Osteocyte (in vitro differentiated cells): ENCODE measurements around the gene RNF212B. TPM values are rescaled to one million over a fixed set of nuclear protein-coding genes. Genes with fewer than 3 reads are reported as not detected.

ENCODE experiments used
- DNase-seq: peaks from one replicate; pipeline ENCODE4 v3.0.0; 2021; ENCODE audit warnings: mixed read lengths; ENCODE audit not compliant: unreplicated experiment; ENCODE audit errors: extremely low spot score
- H3K27ac Mint-ChIP-seq: one replicate; pipeline ENCODE4 v1.8.0; 2021; ENCODE audit warnings: mild to moderate bottlenecking, mixed read lengths; ENCODE audit not compliant: unreplicated experiment
- H3K27me3 Mint-ChIP-seq: one replicate; pipeline ENCODE4 v1.8.0; 2021; ENCODE audit warnings: mixed read lengths; ENCODE audit not compliant: unreplicated experiment
- H3K36me3 Mint-ChIP-seq: one replicate; pipeline ENCODE4 v1.8.0; 2021; ENCODE audit warnings: mixed read lengths; ENCODE audit not compliant: unreplicated experiment
- H3K4me1 Mint-ChIP-seq: one replicate; pipeline ENCODE4 v1.8.0; 2021; ENCODE audit warnings: mixed read lengths; ENCODE audit not compliant: unreplicated experiment
- H3K4me3 Mint-ChIP-seq: one replicate; pipeline ENCODE4 v1.8.0; 2021; ENCODE audit warnings: mild to moderate bottlenecking, moderate library complexity, mixed read lengths; ENCODE audit not compliant: unreplicated experiment
- H3K9me3 Mint-ChIP-seq: one replicate; pipeline ENCODE4 v1.8.0; 2021; ENCODE audit warnings: mixed read lengths; ENCODE audit not compliant: unreplicated experiment
- total RNA-seq: library from RNA; stranded (reverse); gene quantifications from 2 replicates; pipeline ENCODE4 v1.2.1, GENCODE V29; 2021
- TF ChIP-seq, protein P1 (sequence below): fragments of 200-600 bp; sonication (generic); IDR thresholded peaks from 2 replicates; pipeline ENCODE4 v1.5.0; 2021; ENCODE audit warnings: antibody characterized with exemption, mild to moderate bottlenecking, moderate library complexity

Gene RNF212B
- total RNA-seq, 1 donor from 2014 or later = not detected

DNA sequence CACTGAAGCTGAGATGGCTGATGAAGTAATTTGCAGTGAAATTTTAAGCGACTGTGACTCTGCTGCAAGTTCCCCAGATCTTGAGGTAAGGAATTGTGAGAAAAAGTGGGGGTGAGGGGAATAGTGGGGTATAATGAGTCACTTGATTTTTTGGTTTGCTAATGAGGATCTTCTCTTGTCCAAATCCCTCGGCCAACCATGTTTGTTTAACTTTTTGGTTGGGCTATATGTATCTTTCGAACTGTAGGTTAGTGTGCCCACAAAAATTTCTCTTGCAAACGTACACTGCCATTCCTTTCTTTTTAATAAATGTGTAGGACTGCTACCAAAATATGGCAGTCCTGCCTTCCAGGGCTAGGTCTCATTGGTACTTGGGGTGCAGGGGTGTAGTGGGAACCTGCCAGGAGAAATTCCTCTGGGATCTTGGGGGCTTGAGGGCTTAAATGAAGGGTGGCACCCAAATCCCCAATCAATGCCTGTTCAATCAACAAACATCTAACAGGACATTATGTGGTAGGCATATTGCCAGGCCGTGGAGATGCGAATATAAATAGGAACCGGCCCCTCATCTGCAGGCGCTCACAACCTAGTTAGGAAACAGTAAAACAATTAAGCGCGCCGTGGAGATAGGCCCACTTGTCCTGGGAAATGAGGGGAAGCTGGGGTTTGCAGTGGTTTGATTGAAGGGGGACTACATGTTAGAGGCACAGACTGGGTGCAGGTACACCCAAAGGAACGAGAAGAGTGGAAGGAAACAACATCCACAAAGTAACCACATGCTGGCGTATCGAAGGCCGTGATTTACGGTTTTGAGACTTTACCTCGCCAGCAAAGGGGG lies 82.2 kb downstream of the RNF212B start:
- TF ChIP-seq, protein P1, sequence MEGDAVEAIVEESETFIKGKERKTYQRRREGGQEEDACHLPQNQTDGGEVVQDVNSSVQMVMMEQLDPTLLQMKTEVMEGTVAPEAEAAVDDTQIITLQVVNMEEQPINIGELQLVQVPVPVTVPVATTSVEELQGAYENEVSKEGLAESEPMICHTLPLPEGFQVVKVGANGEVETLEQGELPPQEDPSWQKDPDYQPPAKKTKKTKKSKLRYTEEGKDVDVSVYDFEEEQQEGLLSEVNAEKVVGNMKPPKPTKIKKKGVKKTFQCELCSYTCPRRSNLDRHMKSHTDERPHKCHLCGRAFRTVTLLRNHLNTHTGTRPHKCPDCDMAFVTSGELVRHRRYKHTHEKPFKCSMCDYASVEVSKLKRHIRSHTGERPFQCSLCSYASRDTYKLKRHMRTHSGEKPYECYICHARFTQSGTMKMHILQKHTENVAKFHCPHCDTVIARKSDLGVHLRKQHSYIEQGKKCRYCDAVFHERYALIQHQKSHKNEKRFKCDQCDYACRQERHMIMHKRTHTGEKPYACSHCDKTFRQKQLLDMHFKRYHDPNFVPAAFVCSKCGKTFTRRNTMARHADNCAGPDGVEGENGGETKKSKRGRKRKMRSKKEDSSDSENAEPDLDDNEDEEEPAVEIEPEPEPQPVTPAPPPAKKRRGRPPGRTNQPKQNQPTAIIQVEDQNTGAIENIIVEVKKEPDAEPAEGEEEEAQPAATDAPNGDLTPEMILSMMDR = no peak

DNA sequence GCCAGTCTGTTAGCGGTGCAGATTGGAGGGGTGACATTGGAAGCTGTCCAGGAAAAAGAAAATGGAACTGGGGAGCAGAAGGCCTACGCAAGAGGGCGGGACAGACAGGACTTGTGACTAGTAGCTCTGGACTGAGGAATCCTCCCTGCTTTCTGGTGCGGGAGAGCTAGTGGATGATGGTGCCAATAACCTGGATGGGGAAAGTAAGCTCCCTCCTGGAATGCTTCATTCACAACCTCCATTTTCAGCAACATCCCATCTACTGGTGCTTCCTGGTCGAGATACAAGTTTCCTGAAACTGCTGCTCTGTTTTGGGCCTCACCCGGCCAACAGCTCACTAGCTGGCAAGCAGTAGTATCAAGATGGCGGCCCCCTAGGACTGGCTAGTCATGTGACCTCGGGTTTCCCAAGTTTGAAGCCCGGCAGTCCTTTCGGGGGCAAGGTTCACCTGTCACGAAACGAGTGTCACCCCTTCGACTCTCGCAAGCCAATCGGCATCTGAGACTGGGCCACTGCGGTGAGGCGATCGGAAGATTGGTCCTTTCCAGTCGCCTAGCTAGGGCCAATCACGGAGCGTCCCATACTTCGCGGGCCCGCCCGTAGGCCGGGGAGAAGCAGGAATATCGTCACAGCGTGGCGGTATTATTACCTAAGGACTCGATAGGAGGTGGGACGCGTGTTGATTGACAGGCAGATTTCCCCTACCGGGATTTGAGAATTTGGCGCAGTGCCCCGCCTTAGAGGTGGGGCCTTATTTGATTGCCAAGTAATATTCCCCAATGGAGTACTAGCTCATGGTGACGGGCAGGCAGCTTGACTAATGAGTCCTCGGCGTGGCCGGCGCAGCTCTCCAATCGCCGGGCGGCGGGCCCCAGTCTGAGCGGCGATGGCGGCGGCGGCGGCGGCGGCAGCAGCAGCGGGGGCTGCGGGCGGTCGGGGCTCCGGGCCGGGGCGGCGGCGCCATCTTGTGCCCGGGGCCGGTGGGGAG lies 83.1 kb downstream of the RNF212B start, which contains the start of gene PABPN1:
Gene PABPN1 (plus strand): TSS at position 874 of the 988 bp plus-strand sequence. CDS start 13 bp downstream, at position 887.
- peak; percentile 99 for DNase-seq
- H3K4me3 Mint-ChIP-seq = peak within 1 kb of the TSS; percentile 94
- H3K9me3 Mint-ChIP-seq = no peaks in the 10 kb centered on the region
- H3K4me1 Mint-ChIP-seq = peaks cover 27% of the 10 kb centered on the region
- H3K27me3 Mint-ChIP-seq = no peaks in the 10 kb centered on the region
- TF ChIP-seq, protein P1 = no peak
- H3K27ac Mint-ChIP-seq = peak within 1 kb of the TSS; percentile 98
- H3K36me3 Mint-ChIP-seq = peaks cover 32% of the 10 kb centered on the region

More for the DNA sequence above, 82.2 kb downstream of the RNF212B start:
- Mint-ChIP-seq H3K27me3 (no peaks in the 10 kb centered on the region), H3K27ac (peak overlapping the region; percentile 98), H3K9me3 (no peaks in the 10 kb centered on the region), H3K4me3 (peak overlapping the region; percentile 72), H3K36me3 (peaks cover 28% of the 10 kb centered on the region), H3K4me1 (peaks cover 27% of the 10 kb centered on the region)
- DNase-seq = no peak

DNA sequence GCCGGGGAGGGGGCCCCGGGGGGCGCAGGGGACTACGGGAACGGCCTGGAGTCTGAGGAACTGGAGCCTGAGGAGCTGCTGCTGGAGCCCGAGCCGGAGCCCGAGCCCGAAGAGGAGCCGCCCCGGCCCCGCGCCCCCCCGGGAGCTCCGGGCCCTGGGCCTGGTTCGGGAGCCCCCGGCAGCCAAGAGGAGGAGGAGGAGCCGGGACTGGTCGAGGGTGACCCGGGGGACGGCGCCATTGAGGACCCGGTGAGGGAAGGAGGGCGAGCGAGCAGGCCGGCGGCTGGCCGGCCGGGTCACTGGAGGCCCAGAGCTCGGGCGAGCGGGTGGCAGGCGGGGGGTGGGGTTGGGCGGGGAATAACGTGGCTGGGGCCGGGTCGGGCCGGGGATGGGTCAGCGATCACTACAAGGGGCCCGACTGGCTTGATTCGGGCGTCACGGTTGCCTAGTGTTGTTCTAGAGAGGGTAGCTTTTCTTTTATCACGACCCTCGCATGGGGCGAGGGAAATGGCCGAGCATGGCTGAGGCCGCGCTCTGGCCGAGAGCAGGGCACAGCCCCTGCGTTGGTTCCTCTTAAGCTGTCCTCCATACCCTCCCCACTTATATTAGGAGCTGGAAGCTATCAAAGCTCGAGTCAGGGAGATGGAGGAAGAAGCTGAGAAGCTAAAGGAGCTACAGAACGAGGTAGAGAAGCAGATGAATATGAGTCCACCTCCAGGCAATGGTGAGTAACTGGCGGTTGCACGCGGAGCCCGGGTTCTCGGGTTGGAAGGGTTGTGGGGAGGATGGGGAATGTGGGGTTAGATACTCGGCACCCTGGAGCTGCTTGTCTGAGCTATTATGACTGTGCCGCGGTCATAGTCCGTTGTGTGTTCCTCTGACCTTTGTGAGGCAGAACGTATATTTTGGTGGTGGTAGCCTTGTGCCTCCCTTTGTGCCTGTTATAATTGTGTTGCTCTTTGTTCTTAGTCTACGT lies 84.1 kb downstream of the RNF212B start:
- TF ChIP-seq, protein P1 = no peak
- no peaks in the 10 kb centered on the region for H3K27me3 Mint-ChIP-seq

More for the DNA sequence above, 84.1 kb downstream of the RNF212B start:
- Mint-ChIP-seq H3K9me3 (no peaks in the 10 kb centered on the region), H3K4me3 (peak overlapping the region; percentile 94), H3K36me3 (peaks cover 34% of the 10 kb centered on the region), H3K4me1 (peaks cover 27% of the 10 kb centered on the region), H3K27ac (peak overlapping the region; percentile 94)
- peak; percentile 88 for DNase-seq

Other genes starting within 250 kb of the RNF212B start
- 11.4 and 12.4 TPM in 2 replicates for gene C14orf93, start 227.8 kb upstream of the RNF212B start, total RNA-seq
- 144 and 147 TPM in 2 replicates for gene PSMB5, start 203.0 kb upstream of the RNF212B start, total RNA-seq
- gene PSMB11, start 195.7 kb upstream of the RNF212B start, total RNA-seq = not detected in 2 replicates
- gene CDH24, start 180.4 kb upstream of the RNF212B start, total RNA-seq = 13.3 and 13.7 TPM in 2 replicates
- 219 and 241 TPM in 2 replicates for gene ACIN1, start 142.8 kb upstream of the RNF212B start, total RNA-seq
- 51.8 and 61.3 TPM in 2 replicates for gene C14orf119, start 142.4 kb upstream of the RNF212B start, total RNA-seq
- gene CIROP, start 132.9 kb upstream of the RNF212B start, total RNA-seq = not detected in 2 replicates
- not detected in 2 replicates for gene CEBPE, start 118.7 kb upstream of the RNF212B start, total RNA-seq
- gene SLC7A8, start 54.3 kb upstream of the RNF212B start, total RNA-seq = 0.52 and 0.75 TPM in 2 replicates
- gene HOMEZ, start 48.2 kb downstream of the RNF212B start, total RNA-seq = 6.9 and 8.4 TPM in 2 replicates
- 15.3 and 19.2 TPM in 2 replicates for gene PPP1R3E, start 64.9 kb downstream of the RNF212B start, total RNA-seq
- 21.6 and 27.9 TPM in 2 replicates for gene BCL2L2, start 68.9 kb downstream of the RNF212B start, total RNA-seq
- 175 and 183 TPM in 2 replicates for gene PABPN1, start 83.5 kb downstream of the RNF212B start, total RNA-seq
- gene SLC22A17, start 115.0 kb downstream of the RNF212B start, total RNA-seq = 36.4 and 42.7 TPM in 2 replicates
- gene EFS, start 127.2 kb downstream of the RNF212B start, total RNA-seq = 30.5 and 31.9 TPM in 2 replicates
- not detected in 2 replicates for gene IL25, start 134.9 kb downstream of the RNF212B start, total RNA-seq
- gene CMTM5, start 139.1 kb downstream of the RNF212B start, total RNA-seq = not detected in 2 replicates
- not detected in 2 replicates for gene MYH6, start 170.3 kb downstream of the RNF212B start, total RNA-seq
- not detected in 2 replicates for gene MYH7, start 197.7 kb downstream of the RNF212B start, total RNA-seq
- 32.3 and 34.6 TPM in 2 replicates for gene NGDN, start 231.8 kb downstream of the RNF212B start, total RNA-seq